HPDE6-E6E7 (cell line): ENCODE measurements around the gene ADAMTS2.
"Not testable (repeated sequence)": the region's sequence is repeated elsewhere in the genome, so short reads cannot be mapped to it uniquely, and the experiment has no call there.

ENCODE experiments used
- DNase-seq: peaks from one replicate; pipeline ENCODE4 v3.0.0; 2011; ENCODE audit warnings: missing footprints; ENCODE audit errors: extremely low spot score

ADAMTS2 gene

DNA sequence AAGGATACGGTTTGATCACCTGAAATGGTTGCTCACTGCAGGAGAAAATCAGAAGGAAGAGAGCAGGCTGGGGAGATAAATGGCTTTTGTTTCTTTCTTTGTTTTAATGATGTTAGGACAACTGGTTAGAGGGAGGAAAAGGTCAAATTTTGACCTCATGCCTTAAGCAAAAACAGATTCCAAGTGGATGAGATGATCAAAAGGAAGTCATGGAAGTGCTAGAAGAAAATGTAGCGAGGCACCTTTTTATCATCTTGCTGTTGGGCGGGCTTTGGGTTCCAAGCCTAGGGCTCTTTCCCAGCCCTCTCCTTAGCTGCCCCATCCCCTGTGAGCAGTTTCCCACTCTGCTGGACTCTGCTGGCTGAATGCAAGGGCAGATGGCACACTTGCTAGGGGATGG, 127.9 kb downstream of the ADAMTS2 start:
- DNase-seq, result no peak

DNA sequence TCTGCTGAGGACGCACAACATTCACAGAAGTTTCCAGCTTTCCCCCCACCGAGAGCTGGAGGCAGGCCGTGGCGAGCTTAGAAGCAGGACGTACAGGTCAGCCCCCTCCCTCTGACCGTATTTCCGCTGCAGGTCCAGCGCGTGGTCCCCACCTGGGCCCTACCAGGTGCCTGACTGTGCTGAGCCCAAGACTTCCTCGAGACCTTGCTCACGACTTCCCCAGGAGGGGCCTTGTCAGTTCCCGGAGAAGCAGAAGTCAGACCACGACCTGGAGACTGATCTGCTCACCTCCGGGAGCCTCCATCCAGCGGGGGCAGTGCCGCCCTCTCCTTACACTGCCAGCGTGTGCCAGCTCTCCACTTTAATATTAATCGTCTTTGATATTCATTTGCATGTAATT, 128.9 kb downstream of the ADAMTS2 start:
- not testable (repeated sequence) for DNase-seq

- DNase-seq, result no peak
Observed at GRCh38 chr5:179215576-179215975, 129.7 kb downstream of the ADAMTS2 start.

GRCh38 chr5:179214678-179215077, 130.6 kb downstream of the ADAMTS2 start:
- no peak for DNase-seq

DNA sequence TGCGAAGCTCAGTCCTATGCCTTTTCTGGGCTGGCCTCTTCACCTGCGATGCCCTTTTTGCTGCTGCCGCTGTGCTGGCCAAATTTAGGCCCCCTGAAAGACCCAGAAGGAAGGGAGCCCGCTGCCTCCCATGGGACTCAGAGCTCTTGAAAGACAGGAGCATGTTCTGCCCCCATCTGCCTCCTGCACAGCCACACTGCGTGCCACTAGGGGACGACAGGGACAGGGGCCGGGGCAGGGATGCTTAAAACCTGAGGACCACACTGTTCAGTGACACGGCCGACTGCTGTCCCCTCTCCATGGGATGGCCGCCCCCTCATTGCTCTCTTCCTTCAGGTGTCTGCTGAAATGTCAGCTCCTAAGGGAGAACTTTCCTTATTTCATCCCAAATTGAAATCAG, 132.4 kb downstream of the ADAMTS2 start:
- no peak for DNase-seq

GRCh38 chr5:179211631-179212030, 133.6 kb downstream of the ADAMTS2 start:
- DNase-seq, result no peak

DNA sequence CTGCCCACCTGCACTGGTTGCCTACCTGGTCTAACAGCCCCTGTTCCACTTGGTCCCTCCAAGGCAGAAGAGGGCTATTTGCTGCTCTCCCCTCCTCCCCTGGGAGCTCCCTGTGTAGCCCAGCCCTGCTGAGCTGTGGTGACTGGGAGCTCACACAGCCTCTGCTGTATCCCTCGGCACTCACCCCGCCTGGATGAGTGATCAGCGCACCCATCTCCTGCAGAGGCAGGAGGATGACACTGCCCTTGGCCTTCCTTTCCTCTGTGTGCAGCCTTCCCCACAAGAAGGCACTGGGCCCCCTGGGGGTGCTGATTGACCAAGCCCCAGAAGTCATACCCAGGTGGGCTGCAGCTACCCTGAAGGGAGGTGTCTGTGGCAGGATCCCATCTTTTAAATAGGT, 134.2 kb downstream of the ADAMTS2 start:
- no peak for DNase-seq

GRCh38 chr5:179210478-179210877, 134.8 kb downstream of the ADAMTS2 start:
- DNase-seq, result no peak

GRCh38 chr5:179209359-179210150, 135.7 kb downstream of the ADAMTS2 start:
- no peak for DNase-seq

- DNase-seq, result no peak
Observed at GRCh38 chr5:179208706-179209358, 136.4 kb downstream of the ADAMTS2 start.

GRCh38 chr5:179207920-179208705, 137.1 kb downstream of the ADAMTS2 start:
- DNase-seq, result no peak

DNA sequence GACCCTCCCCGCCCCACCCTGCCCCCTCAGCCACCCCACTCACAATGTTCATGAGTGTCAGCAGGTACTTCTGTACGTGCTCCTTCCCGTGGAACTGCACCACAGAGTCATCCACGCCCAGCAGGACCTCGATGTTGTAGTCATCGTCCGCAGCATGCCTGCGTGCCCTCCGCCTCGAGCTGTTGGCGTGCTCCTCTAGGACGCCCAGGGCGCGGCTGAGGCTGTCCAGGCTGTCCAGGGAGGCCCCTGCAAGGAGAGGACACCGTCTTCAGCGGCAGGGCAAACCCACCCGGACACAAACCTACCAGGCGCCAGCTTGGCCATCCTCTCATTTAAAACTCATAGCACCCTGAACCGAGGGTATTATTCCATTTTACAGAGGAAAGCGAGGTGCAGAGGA, 137.8 kb downstream of the ADAMTS2 start:
- DNase-seq, result no peak

- DNase-seq, result no peak
Observed at GRCh38 chr5:179206366-179206765, 138.9 kb downstream of the ADAMTS2 start.

DNA sequence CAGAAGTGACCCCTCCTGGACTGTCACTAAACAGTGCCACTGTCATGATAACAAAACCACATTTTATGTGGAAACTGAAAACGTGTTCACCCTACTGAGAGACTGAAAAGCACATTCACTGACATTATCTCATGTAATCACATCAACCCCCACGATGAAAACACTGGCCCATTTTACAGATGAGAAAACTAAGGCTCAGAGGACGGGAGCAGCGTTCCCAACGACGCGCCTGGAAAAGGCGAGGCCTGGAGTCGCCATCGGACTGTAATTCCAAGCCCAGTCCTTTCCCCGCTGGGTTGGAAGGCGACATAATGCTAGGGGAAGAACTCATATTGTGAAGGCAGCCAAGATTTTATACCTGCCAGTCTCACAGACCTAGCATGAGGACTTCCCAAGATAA, 140.0 kb downstream of the ADAMTS2 start:
- DNase-seq, result no peak

GRCh38 chr5:179204572-179204971, 140.7 kb downstream of the ADAMTS2 start:
- no peak for DNase-seq

DNA sequence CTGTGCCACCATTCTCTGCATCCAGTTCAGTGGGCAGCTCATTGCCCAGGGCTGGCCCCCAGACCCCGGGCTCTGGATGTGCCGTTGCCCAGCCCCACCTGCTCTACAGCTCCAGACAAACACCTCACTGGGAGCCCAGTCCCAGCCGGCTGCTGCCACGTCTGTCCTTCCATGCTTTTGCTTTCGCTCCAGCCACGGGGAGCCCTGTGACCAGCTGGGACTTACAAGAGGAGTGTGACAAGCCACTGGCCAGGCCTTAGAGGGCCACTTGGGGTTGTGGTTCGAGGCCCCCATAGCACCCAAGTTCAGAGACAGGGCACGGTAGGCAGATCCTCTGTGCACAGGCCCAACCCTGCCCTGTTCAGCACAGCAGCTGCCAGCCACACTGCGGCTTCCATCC, 142.0 kb downstream of the ADAMTS2 start:
- DNase-seq, result no peak

- no peak for DNase-seq
Observed at GRCh38 chr5:179201986-179202385, 143.3 kb downstream of the ADAMTS2 start.

DNA sequence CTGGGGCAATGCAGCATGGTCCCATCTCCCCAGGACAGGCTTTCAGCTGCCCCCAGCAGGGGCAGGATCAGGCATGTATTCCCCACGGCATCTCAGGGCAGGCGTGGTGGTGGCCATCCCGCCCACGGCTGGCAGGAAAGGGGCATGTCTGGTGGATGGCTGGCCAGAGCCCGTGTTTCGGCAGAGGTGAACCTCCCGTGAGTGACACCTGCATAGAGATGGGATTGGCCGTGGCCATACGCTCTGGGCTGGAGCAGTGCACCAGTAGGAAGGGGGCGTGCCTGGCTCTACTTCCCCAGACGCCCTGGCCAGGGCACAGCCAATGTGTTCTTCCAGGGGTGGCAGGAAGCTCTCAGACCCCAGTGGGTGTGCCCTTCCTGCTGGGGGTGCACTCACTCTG, 146.0 kb downstream of the ADAMTS2 start:
- DNase-seq, result no peak

DNA sequence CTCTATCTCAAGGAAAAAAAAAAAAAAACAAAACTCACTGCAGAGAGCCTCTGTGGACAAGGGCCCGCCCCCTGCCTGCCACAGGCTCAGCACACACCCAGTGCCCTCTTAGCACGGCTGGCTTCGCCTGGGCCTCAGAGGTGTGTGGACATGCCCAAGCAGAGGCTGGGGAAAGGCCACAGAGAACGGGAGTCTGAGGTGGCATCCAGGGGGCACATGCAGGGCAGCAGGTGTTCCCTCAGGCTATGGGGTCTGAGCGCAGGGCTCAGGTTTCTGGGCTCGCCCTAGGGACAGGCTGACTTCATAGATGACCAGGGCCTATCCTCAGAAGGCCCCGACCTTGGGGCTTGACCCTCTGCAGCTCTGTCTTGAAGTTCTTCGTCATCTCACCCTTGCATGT, 146.4 kb downstream of the ADAMTS2 start:
- DNase-seq, result no peak

DNA sequence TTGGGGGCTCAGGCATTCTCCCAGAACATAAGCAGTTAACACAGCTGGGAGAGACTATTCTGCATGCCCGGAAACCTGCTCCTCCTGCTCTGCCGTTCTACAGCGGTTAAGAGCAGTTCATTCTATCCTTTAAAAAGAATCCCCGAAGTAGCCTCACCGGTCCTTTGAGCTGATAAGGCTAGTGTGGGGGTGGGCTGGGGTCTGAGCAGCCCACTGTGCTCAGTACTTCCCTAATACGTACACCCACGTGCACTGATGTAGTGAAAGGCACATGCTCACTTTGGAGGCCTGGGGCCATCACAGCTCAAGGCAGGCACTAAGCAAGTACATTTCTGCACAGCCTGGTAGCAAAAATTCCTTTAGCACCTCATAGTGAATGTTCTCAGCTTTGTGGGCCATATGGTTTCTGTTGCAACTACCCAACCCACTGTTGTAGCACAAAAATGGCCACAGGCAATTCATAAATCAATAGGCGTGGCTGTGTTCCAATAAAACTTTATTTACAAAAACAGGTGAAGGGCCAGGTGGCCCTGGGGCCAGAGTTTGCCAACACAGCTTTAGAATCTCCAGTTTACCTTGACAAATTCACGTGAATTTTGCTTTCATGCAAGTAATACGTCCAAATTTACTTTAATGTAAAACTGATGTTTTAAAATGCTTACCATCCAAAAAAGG, 148.7 kb downstream of the ADAMTS2 start:
- DNase-seq, result no peak

DNA sequence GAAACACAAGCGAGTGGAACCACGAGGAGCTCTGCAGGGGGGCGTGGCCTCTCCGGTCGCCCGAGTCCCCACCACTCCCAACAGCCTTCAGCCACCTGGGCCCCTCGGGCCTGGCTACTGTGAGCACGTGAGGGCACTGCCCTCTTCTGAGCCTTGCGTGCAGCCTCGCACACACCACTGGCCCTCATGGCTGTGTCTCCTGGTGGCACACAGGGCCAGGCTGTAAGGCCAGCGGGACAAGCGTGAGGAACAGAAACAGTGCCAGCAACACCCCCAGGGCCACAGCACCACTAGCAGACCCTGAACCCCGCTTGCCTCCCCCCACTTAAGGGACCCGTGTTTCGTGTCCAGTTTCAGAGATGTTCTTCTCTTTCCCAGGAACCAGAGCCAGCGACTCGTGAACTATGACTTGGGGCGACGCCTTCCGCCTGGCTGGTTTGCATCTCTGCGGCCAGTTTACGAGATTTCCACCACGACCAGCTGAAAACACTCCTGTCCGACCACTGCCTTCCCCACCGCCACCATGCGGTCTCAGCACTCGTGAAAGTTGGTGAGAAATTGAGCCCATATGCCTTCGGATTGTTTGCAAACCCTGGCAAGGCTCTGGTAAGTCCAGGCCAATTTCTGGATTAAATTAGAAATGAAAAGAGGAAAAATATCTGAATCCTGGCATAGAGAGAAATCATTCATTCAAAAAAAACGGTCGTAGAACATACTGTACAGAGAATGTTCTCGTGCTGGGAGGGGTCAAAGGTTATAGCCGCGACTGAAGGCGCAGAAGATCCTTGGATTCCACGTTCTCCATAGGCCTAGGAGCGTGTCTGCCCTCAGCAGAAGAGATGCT, 149.5 kb downstream of the ADAMTS2 start:
- DNase-seq, result no peak
